ENCODE measurements around the gene SDR39U1. TPM values are rescaled to one million over a fixed set of nuclear protein-coding genes. Genes with fewer than 3 reads are reported as not detected.
"Not testable (repeated sequence)": the region's sequence is repeated elsewhere in the genome, so short reads cannot be mapped to it uniquely, and the experiment has no call there.

Gene SDR39U1
- total RNA-seq, 1 donor from 2014 or later: 86.8 TPM

DNA sequence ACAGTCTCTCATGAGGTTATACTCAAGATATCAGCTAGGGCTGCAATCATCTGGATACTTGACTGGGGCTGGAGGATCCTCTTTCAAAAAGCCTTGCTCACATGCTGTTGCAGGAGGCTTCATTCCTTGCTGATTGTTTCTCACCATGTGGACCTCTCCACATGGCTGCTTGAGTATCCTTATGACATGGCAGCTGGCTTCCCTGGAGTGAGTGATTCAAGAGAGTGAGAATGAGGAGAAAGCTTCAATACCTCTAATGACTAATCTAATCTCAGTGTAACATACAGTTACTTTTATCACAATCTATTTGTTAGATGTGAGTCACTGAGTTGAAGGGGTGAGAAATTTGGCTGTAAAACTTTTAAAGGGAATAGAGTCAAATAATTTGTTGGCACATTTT lies 14.4 kb upstream of the SDR39U1 start:
- DNase-seq (no peak), ATAC-seq (no peak)
- intact Hi-C loops (cut with micrococcal nuclease): no loop called here

DNA sequence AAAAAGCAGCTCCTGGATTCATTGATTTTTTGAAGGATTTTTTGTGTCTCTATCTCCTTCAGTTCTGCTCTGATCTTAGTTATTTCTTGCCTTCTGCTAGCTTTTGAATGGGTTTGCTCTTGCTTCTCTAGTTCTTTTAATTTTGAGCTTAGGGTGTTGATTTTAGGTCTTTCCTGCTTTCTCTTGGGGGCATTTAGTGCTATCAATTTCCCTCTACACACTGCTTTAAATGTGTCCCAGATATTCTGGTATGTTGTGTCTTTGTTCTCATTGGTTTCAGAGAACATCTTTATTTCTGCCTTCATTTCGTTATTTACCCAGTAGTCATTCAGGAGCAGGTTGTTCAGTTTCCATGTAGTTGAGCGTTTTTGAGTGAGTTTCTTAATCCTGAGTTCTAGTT lies 8.3 kb upstream of the SDR39U1 start:
- intact Hi-C loops (cut with micrococcal nuclease); ATAC-seq; DNase-seq: not testable (repeated sequence)

DNA sequence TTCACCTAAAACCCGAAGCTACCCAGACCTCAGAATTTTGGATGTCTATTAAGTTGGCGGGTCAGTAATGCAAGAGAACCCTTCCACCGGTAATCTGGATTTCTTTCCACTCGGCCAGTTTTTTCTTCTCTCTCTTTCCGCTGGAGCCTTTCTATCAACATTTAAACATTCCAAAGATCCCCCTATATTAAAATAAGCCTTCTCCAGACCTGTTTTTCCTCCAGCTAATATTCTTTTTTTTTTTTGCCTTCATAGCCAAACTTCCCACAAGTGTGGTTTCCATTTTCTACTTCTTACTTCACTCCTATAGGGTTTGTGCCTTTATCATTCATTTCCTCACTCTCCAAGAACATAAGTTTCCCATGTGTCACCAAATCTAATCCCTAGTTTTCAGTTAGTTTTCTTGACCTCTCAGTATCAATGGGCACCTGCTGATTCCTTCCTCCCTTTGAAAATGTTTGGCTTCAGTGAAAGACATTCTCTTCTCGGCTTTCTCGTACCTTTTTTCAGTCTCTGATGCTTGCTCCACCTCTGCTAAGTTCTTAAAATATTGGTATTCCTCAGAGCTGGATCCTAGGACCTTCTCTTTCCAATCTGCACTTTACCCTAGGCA lies 583 bp upstream of the SDR39U1 start:
- ATAC-seq (no peak), DNase-seq (no peak)
- intact Hi-C loops (cut with micrococcal nuclease): no loop called here

DNA sequence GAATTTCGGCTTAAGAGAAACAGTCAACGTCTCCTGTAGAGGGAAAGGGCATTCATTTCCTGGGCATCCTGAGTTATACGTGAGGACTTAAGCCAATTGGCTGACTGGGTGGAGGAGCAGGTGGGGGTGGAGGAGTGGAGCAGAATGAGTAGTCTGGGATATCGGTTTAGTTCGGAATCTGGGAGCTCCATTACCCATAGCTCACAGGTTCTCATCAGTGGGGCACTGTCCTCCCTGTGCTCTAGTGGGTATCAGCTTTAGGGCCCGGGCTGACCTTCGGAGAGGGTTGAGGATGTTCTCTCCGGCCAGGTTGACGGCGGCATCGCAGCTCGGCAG lies 704 bp downstream of the SDR39U1 start:
- no peak for DNase-seq
- ATAC-seq: no peak
- intact Hi-C loops (cut with micrococcal nuclease): no loop called here

DNA sequence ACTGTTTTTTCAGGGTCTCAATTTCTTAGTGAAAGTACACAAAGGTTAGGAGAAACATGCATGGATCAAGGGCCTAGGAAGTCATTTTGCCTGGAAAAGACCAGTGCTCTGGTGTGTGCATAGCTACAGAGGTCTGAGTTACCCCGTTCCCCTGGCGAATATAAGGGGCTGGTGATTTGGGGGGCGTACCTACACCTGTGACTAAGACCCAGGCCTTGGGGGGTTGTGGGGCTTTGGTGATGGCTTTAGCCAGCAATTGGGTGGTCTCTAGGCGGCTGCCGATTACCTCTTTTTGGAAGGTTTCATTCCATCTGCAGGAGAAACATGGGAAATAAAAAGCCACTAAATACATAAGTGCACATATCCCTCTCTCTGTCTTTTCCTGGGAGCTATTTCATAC lies 1.1 kb downstream of the SDR39U1 start:
- intact Hi-C loops (cut with micrococcal nuclease): no loop called here
- ATAC-seq (no peak), DNase-seq (no peak)

DNA sequence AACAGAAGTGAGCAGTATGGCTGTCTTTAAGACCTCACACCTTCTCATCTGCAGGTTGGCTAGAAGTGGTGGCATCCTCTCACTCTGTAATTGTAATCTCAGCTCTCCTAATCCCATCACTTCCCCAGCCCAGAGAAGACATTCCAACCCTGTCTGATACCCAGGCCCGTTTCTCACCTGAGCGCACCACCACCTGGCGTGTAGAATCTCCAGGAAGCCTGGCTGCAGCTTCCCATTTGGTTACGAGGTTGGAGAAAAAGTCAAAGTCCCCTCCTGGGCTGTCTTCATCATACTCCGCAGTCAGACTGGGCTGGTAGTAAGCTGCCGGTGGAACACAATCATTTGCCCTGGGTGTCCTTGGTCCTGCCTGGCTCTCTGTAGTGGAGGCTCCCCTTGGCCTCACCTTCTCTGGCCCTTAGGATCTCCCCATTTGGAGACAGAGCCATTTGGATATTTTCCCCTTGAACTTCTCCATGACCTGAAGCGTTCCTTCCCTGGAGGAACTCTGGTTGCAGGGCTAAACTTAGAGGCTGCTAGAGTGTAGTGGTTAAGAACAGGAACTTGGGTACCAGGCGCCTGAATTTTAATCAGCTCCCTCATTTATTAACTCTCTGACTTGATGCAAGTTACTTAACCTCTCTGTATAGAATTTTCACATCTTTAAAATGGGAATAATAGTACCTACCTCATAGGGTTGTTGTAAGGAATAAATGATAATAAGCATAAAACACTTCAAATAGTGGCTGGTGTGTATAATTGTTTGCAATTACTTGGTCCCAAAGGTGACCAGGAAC lies 1.8 kb downstream of the SDR39U1 start:
- intact Hi-C loops (cut with micrococcal nuclease): no loop called here
- ATAC-seq (no peak), DNase-seq (no peak)

DNA sequence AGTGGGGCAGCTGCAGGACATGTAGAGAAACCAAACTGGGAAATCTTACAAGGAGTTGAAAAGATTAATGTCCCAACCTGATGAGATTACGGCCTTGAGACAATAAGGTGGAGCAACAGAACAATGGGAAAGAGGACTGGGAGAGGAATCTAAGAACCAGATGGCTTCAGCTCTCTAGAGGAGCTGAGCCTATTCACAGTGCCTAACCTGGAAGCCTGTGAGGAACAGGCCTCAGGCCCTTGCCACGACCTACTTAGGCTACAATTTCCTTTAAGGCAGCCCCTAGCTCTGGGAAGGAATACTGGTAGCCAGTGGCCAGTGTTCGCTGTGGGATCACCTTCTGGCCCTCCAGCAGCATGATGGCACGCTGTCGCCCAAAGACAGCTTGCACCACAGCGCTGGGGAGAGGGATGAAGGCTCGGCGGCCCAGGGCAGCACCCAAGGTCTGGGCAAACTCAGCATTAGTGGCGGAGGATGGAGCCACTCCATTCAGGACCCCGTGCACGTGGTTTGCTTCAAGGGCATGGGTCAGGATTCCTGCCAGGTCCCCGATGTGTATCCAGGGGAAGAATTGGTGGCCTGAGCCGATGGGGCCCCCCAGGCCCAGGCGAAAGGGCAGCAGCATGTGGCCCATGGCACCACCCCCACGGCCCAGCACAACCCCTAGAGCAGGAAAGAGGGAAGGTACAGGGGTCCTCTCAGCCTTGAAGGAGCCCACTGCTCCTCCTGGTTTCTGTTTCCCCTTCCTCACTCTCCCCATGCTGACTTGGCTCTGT lies 2.6 kb downstream of the SDR39U1 start:
- DNase-seq: peak; percentile 42
- intact Hi-C loops (cut with micrococcal nuclease): no loop called here
- ATAC-seq: no peak

DNA sequence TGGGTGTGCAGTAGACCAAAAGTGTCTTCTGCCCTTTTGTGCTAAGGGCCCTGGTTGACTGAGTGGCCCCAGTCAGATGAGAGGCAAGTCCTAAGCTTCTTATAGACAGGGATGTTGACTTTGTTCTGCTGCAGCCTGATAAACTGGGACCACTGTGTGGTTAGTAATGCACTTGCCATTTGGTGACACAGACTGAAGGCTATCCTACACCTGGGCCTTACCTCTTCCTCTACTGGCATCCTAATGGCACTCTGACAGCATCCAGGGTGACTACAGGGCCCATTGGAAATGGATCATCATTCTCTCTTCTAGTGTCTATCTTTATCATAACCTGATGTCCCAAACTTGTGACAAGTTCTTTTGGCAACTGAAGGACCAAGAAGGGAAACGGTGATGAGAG lies 3.3 kb downstream of the SDR39U1 start:
- DNase-seq: no peak
- no peak for ATAC-seq
- intact Hi-C loops (cut with micrococcal nuclease): no loop called here

DNA sequence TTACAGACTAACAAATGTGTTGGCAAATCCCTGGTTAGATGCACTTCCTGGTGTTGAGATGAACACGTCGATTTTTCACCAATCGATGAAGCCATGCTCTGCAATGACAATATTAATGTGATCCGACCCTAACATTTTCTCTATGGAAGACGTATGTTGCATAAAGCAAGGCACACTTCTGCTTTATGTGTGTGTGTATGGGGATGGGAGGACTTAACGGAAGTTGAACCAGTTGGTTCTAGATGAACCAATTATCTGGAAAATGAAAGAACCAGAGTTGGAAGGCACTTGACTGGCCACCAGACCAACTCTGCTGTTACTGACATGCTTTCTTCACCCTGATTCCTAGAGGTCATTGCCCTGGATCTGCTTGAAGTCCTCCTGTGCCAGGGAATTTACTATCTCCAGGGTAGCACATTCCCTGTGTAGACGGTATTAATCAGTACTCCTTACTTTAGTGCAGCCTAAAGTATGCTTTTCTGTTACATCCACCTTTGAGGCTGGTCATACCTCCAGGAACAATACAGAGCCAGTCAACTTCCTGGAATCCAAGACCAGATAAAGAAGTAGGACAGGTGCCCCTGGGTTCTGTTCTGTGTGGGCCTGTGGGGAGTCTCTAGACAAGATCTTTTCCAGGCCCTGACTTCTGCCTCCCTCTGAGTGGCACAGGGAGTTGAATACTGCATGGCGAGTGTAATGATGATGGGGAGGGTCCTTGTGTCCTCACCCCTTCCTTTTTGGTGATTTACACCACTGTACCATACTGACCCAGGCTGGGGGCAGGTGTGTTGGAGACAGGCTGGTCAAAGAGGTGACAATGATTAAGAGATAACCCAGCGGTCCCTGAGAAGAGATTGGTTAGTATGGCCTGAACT lies 4.1 kb downstream of the SDR39U1 start:
- intact Hi-C loops (cut with micrococcal nuclease): no loop called here
- ATAC-seq: no peak

DNA sequence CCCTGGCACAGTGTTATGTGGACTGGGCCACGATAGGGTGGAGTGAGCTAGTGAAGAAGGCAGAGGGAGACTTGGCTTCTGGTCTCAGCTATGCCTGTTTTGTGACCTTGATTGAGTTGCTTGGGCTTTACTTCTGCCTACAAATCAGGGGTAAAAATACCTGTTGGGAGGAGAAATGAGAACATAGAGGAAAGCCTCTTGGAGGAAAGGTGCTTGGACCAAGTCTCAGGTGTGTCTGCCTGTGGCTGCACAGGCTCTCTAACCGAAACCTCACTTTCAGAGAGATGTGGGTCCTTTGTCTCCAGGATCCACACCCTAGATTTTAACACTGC lies 4.9 kb downstream of the SDR39U1 start:
- intact Hi-C loops (cut with micrococcal nuclease): loop anchor here (2.0 kb wide), 1 partner anchor 105 kb away; no protein-coding TSS in a partner anchor
- ATAC-seq: no peak

More for the DNA sequence above, 4.1 kb downstream of the SDR39U1 start:
- DNase-seq: no peak

DNA sequence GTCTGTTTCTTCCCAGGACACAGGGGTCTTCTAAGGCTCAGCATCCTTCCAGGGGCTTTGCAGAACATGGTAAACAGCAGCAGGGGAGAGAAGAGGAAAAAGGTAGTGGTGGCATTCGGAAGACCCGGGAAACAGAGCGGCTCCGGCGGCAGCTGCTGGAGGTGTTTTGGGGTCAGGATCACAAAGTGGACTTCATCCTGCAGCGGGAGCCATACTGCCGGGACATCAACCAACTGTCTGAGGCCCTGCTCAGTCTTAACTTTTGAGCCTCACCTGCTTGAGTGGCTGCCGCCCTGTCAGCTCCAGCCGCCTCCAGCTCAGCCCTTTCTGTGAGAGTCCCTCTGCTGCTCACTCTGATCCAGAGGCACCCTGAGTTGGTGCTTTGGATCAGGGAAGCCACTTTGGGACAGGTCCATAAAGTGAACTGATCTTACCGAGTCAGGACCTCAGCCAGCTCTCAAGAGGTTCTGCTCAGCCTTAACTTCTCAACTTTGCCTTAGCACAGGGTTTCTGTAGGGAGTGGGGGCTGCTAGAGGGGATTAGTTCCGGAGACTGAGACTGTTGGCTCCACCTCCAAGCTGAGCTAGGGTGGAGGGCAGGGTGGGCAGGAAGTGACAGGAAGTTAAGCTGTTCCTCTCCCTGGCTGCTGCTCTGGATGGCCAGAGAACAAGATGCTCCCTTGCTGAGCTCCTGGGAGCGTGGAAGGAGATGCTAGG lies 5.4 kb downstream of the SDR39U1 start:
- intact Hi-C loops (cut with micrococcal nuclease): loop anchor here (2.0 kb wide), 1 partner anchor 104 kb away; no protein-coding TSS in a partner anchor
- ATAC-seq (peak; percentile 0), DNase-seq (no peak)

More for the DNA sequence above, 4.9 kb downstream of the SDR39U1 start:
- DNase-seq: no peak

DNA sequence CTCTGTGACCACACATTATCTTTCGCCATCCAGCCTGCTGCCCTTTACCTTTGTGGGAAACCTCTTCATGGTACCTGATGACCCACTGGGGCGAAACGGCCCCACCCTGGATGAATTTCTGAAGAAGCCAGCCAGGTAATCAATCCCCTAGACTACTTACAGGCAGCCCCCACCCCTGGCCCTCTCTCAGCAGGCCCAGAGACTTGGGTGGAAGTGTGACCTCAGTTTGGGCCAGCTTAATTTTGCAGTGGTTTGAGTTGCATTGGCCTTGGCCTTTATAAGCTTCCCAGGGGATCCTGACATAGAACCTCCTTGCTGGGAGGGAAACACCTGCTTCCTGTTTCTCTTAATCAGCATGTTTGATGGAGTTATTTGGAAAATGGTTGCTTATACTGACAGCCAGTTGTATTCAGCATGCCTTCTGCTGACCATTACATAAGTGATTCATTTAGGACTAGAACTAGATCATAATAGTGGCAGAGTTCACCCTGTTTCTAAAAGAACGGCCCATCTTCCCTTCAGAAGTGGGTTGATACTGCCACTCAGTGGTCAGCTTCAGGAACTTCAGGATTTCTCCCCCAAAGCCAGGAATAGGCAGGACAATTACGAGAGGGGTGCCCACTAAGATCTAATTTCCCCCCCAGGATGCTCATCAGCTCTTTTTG lies 6.1 kb downstream of the SDR39U1 start:
- intact Hi-C loops (cut with micrococcal nuclease): loop anchor here (2.0 kb wide), 1 partner anchor 104 kb away; no protein-coding TSS in a partner anchor
- ATAC-seq: peak; percentile 36

DNA sequence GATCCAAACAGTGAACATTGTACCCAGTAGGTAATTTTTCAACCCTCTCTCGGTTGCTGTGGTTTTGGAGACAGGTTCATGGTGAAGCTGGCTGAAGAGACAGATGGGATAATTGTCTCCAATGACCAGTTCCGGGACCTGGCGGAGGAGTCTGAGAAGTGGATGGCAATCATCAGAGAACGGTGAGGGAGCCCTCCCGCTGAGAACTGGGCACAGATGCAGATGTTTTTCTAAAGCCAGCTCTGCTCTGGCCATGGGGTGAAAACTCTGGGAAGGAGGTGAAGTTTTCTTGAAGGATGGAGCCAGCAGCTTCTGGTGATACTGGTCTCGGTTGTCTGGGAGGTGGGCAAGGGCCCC lies 6.6 kb downstream of the SDR39U1 start:
- DNase-seq: no peak
- intact Hi-C loops (cut with micrococcal nuclease): loop anchor here (2.0 kb wide), 1 partner anchor 103 kb away; no protein-coding TSS in a partner anchor
- no peak for ATAC-seq

More for the DNA sequence above, 6.1 kb downstream of the SDR39U1 start:
- DNase-seq: no peak

DNA sequence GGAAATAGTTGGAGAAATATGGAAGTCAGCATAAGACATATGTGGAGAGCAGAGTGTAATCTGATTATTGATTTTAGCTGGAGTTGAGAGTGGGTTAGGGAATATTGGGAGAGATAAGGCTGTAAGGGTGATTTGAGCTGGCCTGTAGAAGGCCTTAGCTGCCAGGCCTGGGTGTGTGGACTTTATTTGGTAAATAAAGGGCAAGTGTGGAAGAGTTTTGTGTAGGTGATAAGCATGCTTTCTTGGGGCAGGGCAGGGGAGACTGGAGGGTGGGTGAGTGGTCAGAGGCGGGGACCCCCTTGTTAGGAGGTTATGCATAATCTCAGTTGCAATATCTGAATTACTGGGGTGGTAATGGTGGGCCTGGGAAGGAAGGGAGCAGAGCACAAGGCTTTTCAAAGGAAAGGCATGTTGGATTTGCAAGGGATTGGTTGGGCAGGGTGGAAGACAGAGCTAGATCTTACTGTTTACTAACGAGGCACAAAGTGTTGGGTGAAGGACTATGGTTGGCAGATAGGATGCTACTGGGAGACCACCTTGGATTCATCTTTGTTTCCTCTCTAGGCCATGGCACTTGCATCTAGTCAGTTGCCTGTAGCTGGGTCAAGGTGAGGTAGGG lies 7.3 kb downstream of the SDR39U1 start:
- ATAC-seq (no peak), DNase-seq (no peak)
- intact Hi-C loops (cut with micrococcal nuclease): no loop called here

DNA sequence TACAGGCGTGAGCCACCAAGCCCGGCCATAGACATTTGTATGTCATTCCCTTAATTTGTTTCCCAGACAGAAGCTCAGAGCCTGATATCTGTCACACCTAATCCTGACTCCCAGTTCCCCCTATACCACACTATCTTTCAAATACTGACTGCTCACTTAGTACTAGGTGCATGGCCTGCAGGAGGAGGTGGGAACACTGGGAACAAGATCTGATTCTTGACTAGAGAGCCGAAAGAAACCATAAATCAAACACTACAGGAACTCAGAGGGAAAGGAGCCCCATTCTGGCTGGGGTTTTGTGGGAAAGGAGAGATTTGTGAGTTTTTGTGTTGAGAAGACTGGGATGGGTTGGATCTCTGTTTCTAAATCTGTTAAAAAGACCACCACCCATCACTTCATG lies 7.9 kb downstream of the SDR39U1 start:
- no peak for DNase-seq
- intact Hi-C loops (cut with micrococcal nuclease): no loop called here
- ATAC-seq: no peak

DNA sequence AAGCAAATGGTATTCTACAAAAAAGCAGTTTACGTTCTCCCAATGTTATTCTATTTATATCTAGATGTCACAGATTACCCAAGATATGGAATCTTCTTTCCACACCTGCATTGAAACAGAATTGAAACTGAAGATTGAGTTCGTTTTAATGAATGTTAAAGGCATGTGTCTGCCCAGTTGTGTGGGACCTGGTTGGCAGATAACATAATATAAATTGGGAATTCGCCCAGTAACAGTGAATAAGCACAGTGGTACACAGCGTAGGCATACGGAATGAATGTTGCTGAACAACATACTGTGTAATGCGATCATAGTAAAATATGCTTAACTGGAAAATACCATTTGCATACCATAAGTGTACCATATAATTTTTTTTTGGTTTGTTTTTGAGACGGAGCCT lies 8.5 kb downstream of the SDR39U1 start:
- ATAC-seq (no peak), DNase-seq (no peak)
- intact Hi-C loops (cut with micrococcal nuclease): no loop called here

DNA sequence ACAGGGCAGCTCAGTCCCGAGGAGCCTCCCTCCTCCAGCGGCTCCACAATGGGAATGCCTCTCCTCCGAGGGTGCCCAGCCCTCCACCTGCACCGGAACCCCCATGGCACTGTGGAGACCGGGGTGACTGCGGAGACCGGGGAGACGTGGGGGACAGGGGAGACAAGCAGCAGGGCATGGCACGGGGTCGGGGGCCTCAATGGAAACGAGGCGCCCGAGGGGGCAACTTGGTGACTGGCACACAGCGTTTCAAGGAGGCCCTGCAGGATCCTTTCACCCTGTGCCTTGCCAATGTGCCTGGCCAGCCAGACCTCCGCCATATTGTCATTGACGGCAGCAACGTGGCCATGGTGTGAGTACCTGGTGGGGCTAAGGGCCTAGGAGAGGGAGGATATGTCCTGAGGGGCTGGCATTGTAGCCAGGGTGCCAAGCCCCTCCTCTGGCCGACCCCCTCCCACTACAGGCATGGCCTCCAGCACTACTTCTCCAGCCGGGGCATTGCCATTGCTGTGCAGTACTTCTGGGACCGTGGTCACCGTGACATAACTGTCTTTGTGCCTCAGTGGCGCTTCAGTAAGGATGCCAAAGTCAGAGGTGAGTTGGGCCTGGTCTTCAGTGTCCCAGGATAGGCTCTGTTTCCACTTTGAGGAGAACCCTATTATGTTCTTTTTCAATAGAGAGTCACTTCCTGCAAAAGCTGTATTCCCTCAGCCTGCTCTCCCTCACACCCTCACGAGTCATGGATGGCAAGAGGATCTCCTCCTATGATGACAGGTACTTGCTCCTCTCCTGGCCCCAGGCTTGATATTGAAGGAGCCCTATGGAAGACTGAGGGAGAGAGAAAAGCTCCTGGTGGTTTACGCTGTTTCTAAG lies 10.1 kb downstream of the SDR39U1 start:
- ATAC-seq (no peak), DNase-seq (no peak)
- intact Hi-C loops (cut with micrococcal nuclease): no loop called here
